NCI-H2029 treated with DMSO at 0.1 percent for 48 hours (cell line): ENCODE data around the gene SURF2.
"Not testable (repeated sequence)": the region's sequence is repeated elsewhere in the genome, so short reads cannot be mapped to it uniquely, and the experiment has no call there.

ENCODE experiments used
- DNase-seq: peaks from one replicate; lab custom pipeline; 2025; lab: John Stamatoyannopoulos, UW

The SURF2 gene

GRCh38 chr9:133356391-133357091 is at the start of gene SURF2, which contains the start of gene SURF1:
TSS of gene SURF2 (plus strand) at chr9:133356550. CDS start at chr9:133356593, 43 bp downstream.
TSS of gene SURF1 (minus strand) at chr9:133356487. CDS start at chr9:133356453, 34 bp downstream.
- DNase-seq = peak; percentile 34

GRCh38 chr9:133307301-133307700 is 49.0 kb upstream of the SURF2 start:
- no peak for DNase-seq

GRCh38 chr9:133309608-133310007 is 46.7 kb upstream of the SURF2 start:
- no peak for DNase-seq

- DNase-seq = no peak
Observed at GRCh38 chr9:133315997-133316396, 40.4 kb upstream of the SURF2 start.

- not testable (repeated sequence) for DNase-seq
Observed at GRCh38 chr9:133317551-133317950, 38.8 kb upstream of the SURF2 start.

- DNase-seq = no peak
Observed at GRCh38 chr9:133320421-133320881, 35.9 kb upstream of the SURF2 start.

- no peak for DNase-seq
Observed at GRCh38 chr9:133321411-133321935, 34.9 kb upstream of the SURF2 start.

- DNase-seq = no peak
Observed at GRCh38 chr9:133322701-133323100, 33.6 kb upstream of the SURF2 start.

- DNase-seq = no peak
Observed at GRCh38 chr9:133323211-133323610, 33.1 kb upstream of the SURF2 start.

- DNase-seq = no peak
Observed at GRCh38 chr9:133323991-133324703, 32.2 kb upstream of the SURF2 start.

- DNase-seq = not testable (repeated sequence)
Observed at GRCh38 chr9:133327021-133327420, 29.3 kb upstream of the SURF2 start.

- DNase-seq = no peak
Observed at GRCh38 chr9:133327834-133328484, 28.4 kb upstream of the SURF2 start.

- not testable (repeated sequence) for DNase-seq
Observed at GRCh38 chr9:133329306-133330156, 26.8 kb upstream of the SURF2 start.

- DNase-seq = no peak
Observed at GRCh38 chr9:133331221-133331620, 25.1 kb upstream of the SURF2 start.

GRCh38 chr9:133331641-133332380 is 24.5 kb upstream of the SURF2 start:
- no peak for DNase-seq

- DNase-seq = no peak
Observed at GRCh38 chr9:133332381-133332730, 24.0 kb upstream of the SURF2 start.

- no peak for DNase-seq
Observed at GRCh38 chr9:133333011-133333410, 23.3 kb upstream of the SURF2 start.

- DNase-seq = no peak
Observed at GRCh38 chr9:133333566-133333965, 22.8 kb upstream of the SURF2 start.

- no peak for DNase-seq
Observed at GRCh38 chr9:133334161-133334560, 22.2 kb upstream of the SURF2 start.

- not testable (repeated sequence) for DNase-seq
Observed at GRCh38 chr9:133334888-133335287, 21.5 kb upstream of the SURF2 start.
